H1 (cell line): ENCODE data around the gene NIN. TPM values are rescaled to one million over a fixed set of nuclear protein-coding genes. Genes with fewer than 3 reads are reported as not detected.

Experiments
- CTCF ChIA-PET: fragments of 300-600 bp; sonication (Branson Sonifier 250); formaldehyde crosslinking; loops from one replicate; lab custom pipeline; 2021; ENCODE audit not compliant: partially characterized antibody; lab: Charles Lee
- POLR2A ChIA-PET: fragments of 300-600 bp; sonication (Branson Sonifier 250); formaldehyde crosslinking; loops from one replicate; lab custom pipeline; 2021; ENCODE audit warnings: inconsistent platforms; ENCODE audit not compliant: partially characterized antibody; lab: Charles Lee
- DNase-seq, 2 experiments: peaks; one replicate each; pipeline versions ENCODE4 v3.0.0 to v3.0.0-alpha.2; 2010 to 2022; ENCODE audit warnings: low spot score in 2 of 2, low read depth in 1 of 2, mixed read lengths in 1 of 2
- FAIRE-seq: peaks from 2 replicates; lab custom pipeline; 2011; peaks lifted over from hg19 to GRCh38; lab: Jason Lieb, UNC
- H2AFZ ChIP-seq: 2 replicates; pipeline ENCODE4 v1.8.1; 2012; ENCODE audit warnings: low read length, inconsistent platforms
- H2AK5ac ChIP-seq: 2 replicates; pipeline ENCODE4 v1.6.1; 2013; ENCODE audit warnings: low read depth, low read length
- H2BK120ac ChIP-seq: replicated peaks from 2 replicates; pipeline ENCODE3; 2013; ENCODE audit warnings: low read depth, low read length, inconsistent platforms
- H2BK12ac ChIP-seq: 2 replicates; pipeline ENCODE4 v1.6.1; 2013; ENCODE audit warnings: low read depth, low read length
- H2BK15ac ChIP-seq: 2 replicates; pipeline ENCODE4 v1.6.1; 2013; ENCODE audit warnings: low read length
- H2BK20ac ChIP-seq: 2 replicates; pipeline ENCODE4 v1.6.1; 2013; ENCODE audit warnings: low read length
- H2BK5ac ChIP-seq: 2 replicates; pipeline ENCODE4 v1.6.1; 2013; ENCODE audit warnings: low read depth, low read length
- H3K14ac ChIP-seq: 2 replicates; pipeline ENCODE4 v1.6.1; 2013; ENCODE audit warnings: inconsistent platforms; ENCODE audit not compliant: insufficient read length
- H3K18ac ChIP-seq: 2 replicates; pipeline ENCODE4 v1.6.1; 2013; ENCODE audit warnings: low read length; ENCODE audit errors: extremely low read depth
- H3K23ac ChIP-seq: 2 replicates; pipeline ENCODE4 v1.6.1; 2013; ENCODE audit warnings: inconsistent platforms; ENCODE audit not compliant: insufficient read length
- H3K23me2 ChIP-seq: 2 replicates; pipeline ENCODE4 v1.6.1; 2013; ENCODE audit warnings: low read depth, low read length
- H3K27ac ChIP-seq: 2 replicates; pipeline ENCODE4 v1.6.1; 2011; ENCODE audit warnings: low read depth, low read length, inconsistent platforms
- H3K27me3 ChIP-seq, 4 experiments: replicated peaks in 1 of 4; 1 replicate in 1 of 4; 2 replicates in 3 of 4; pipeline versions ENCODE4 v1.6.1 to v1.8.1; 2011 to 2013; ENCODE audit warnings: low read length in 3 of 4, mild to moderate bottlenecking in 3 of 4, inconsistent platforms in 2 of 4, mixed read lengths in 2 of 4, moderate library complexity in 1 of 4; ENCODE audit not compliant: control insufficient read depth in 3 of 4, insufficient read depth in 3 of 4; ENCODE audit errors: extremely low read depth in 1 of 4
- H3K36me3 ChIP-seq, 4 experiments: 2 replicates each; pipeline versions ENCODE4 v1.6.1 to v1.8.1; 2011 to 2013; ENCODE audit warnings: mild to moderate bottlenecking in 4 of 4, low read length in 3 of 4, moderate library complexity in 2 of 4, control low read depth in 1 of 4, inconsistent platforms in 1 of 4; ENCODE audit not compliant: insufficient read depth in 4 of 4, control insufficient read depth in 2 of 4
- H3K4ac ChIP-seq: replicated peaks from 2 replicates; pipeline ENCODE3; 2013; ENCODE audit warnings: low read length, low read depth, mixed read lengths, inconsistent platforms; ENCODE audit not compliant: insufficient read length
- H3K4me1 ChIP-seq, 4 experiments: replicated peaks in 1 of 4; 1 replicate in 1 of 4; 2 replicates in 3 of 4; pipeline versions ENCODE4 v1.6.1 to v1.8.1; 2011 to 2013; ENCODE audit warnings: low read length in 3 of 4, inconsistent platforms in 2 of 4, mixed read lengths in 1 of 4; ENCODE audit not compliant: insufficient read depth in 4 of 4, control insufficient read depth in 3 of 4
- H3K4me2 ChIP-seq, 2 experiments: 2 replicates each; pipeline versions ENCODE4 v1.6.1 to v1.8.1; 2011 to 2013; ENCODE audit warnings: low read depth in 2 of 2, low read length in 2 of 2, control low read depth in 1 of 2, inconsistent platforms in 1 of 2, mild to moderate bottlenecking in 1 of 2; ENCODE audit not compliant: insufficient read depth in 1 of 2
- H3K4me3 ChIP-seq, 4 experiments: fragments of 200-600, 300-600 bp in 1 of 4; sonication (generic), shearing (Covaris generic), sonication (Bioruptor Twin) in 1 of 4; 2 replicates each; pipeline versions ENCODE4 v1.5.1 to v1.8.1; 2011 to 2016; ENCODE audit warnings: low read length in 4 of 4, low read depth in 3 of 4, control low read depth in 2 of 4, inconsistent platforms in 2 of 4, mild to moderate bottlenecking in 2 of 4, mixed read lengths in 1 of 4, moderate library complexity in 1 of 4; ENCODE audit not compliant: insufficient read depth in 2 of 4; ENCODE audit errors: extremely low read depth in 1 of 4
- H3K56ac ChIP-seq: replicated peaks from 2 replicates; pipeline ENCODE3; 2013; ENCODE audit warnings: low read depth, mild to moderate bottlenecking, mixed read lengths, low read length, inconsistent platforms; ENCODE audit not compliant: insufficient read length
- H3K79me1 ChIP-seq: 2 replicates; pipeline ENCODE4 v1.6.1; 2013; ENCODE audit warnings: low read depth, low read length, control low read depth
- H3K79me2 ChIP-seq, 2 experiments: 2 replicates each; pipeline versions ENCODE4 v1.6.1 to v1.8.1; 2012 to 2013; ENCODE audit warnings: low read length in 2 of 2, mild to moderate bottlenecking in 2 of 2, inconsistent platforms in 1 of 2; ENCODE audit not compliant: insufficient read depth in 2 of 2, control insufficient read depth in 1 of 2
- H3K9ac ChIP-seq, 4 experiments: replicated peaks in 1 of 4; 1 replicate in 1 of 4; 2 replicates in 3 of 4; pipeline versions ENCODE4 v1.6.1 to v1.8.1; 2011 to 2013; ENCODE audit warnings: low read depth in 3 of 4, low read length in 3 of 4, control low read depth in 2 of 4, mild to moderate bottlenecking in 2 of 4, moderate library complexity in 2 of 4, inconsistent platforms in 1 of 4; ENCODE audit errors: extremely low read depth in 1 of 4
- H3K9me3 ChIP-seq, 2 experiments: 2 replicates each; pipeline versions ENCODE4 v1.6.1 to v1.8.1; 2012 to 2013; ENCODE audit warnings: mild to moderate bottlenecking in 2 of 2, moderate library complexity in 2 of 2, control low read depth in 1 of 2, inconsistent platforms in 1 of 2, low read depth in 1 of 2, low read length in 1 of 2, mixed read lengths in 1 of 2; ENCODE audit not compliant: insufficient read depth in 2 of 2
- H4K20me1 ChIP-seq, 2 experiments: replicated peaks in 1 of 2; 2 replicates each; pipeline versions ENCODE3 to v1.8.1; 2011 to 2013; ENCODE audit warnings: inconsistent platforms in 2 of 2, low read length in 2 of 2, mild to moderate bottlenecking in 1 of 2; ENCODE audit not compliant: insufficient read depth in 2 of 2, control insufficient read depth in 1 of 2
- H4K5ac ChIP-seq: 2 replicates; pipeline ENCODE4 v1.6.1; 2013; ENCODE audit warnings: low read length, low read depth, mixed read lengths, inconsistent platforms; ENCODE audit not compliant: insufficient read length
- H4K8ac ChIP-seq: 2 replicates; pipeline ENCODE4 v1.8.0; 2013; ENCODE audit warnings: mild to moderate bottlenecking, moderate library complexity, low read length, inconsistent platforms; ENCODE audit not compliant: insufficient read depth; ENCODE audit errors: extremely low read depth
- H4K91ac ChIP-seq: replicated peaks from 2 replicates; pipeline ENCODE3; 2013; ENCODE audit warnings: low read length, mixed read lengths, inconsistent platforms; ENCODE audit not compliant: insufficient read length
- CTCF ChIP-seq, 3 experiments: IDR thresholded peaks; 1 replicate in 2 of 3; 2 replicates in 1 of 3; pipeline versions ENCODE4 v1.5.1 to v1.6.1; 2011; ENCODE audit warnings: low read length in 3 of 3, mild to moderate bottlenecking in 3 of 3, inconsistent platforms in 2 of 3, low read depth in 1 of 3, moderate library complexity in 1 of 3; ENCODE audit not compliant: insufficient read depth in 1 of 3; ENCODE audit errors: control extremely low read depth in 1 of 3
- EP300 ChIP-seq, 2 experiments: IDR thresholded peaks; 1 replicate in 1 of 2; 2 replicates in 1 of 2; pipeline ENCODE4 v1.6.1; 2011 to 2012; ENCODE audit warnings: low read depth in 2 of 2, low read length in 2 of 2, mild to moderate bottlenecking in 2 of 2, borderline replicate concordance in 1 of 2, inconsistent platforms in 1 of 2, moderate library complexity in 1 of 2
- NANOG ChIP-seq: IDR thresholded peaks from 2 replicates; pipeline ENCODE4 v1.6.1; 2011; ENCODE audit warnings: low read length, low read depth, mild to moderate bottlenecking, inconsistent platforms; ENCODE audit not compliant: insufficient read depth, poor library complexity, severe bottlenecking
- RAD21 ChIP-seq, 2 experiments: IDR thresholded peaks in 1 of 2; conservative IDR thresholded peaks in 1 of 2; 2 replicates each; pipeline ENCODE4 v1.6.1; 2011; ENCODE audit warnings: low read depth in 2 of 2, low read length in 2 of 2, improper control_type of control experiment in 1 of 2, inconsistent platforms in 1 of 2, mild to moderate bottlenecking in 1 of 2, moderate library complexity in 1 of 2
- SAP30 ChIP-seq: fragments of 300-600 bp; sonication (generic); IDR thresholded peaks from 2 replicates; pipeline ENCODE4 v1.7.1; 2012; ENCODE audit warnings: low read length, moderate library complexity, mild to moderate bottlenecking, inconsistent platforms; ENCODE audit not compliant: insufficient read depth, insufficient replicate concordance
- SP2 ChIP-seq: IDR thresholded peaks from 2 replicates; pipeline ENCODE4 v1.6.1; 2012; ENCODE audit warnings: mild to moderate bottlenecking, low read length, inconsistent platforms
- SRF ChIP-seq: IDR thresholded peaks from 2 replicates; pipeline ENCODE4 v1.6.1; 2011; ENCODE audit warnings: mild to moderate bottlenecking, low read depth, low read length, moderate library complexity
- USF2 ChIP-seq: IDR thresholded peaks from 2 replicates; pipeline ENCODE4 v1.6.1; 2011; ENCODE audit warnings: low read length, improper control_type of control experiment
- WGBS, 2 experiments: shearing (Covaris generic) in 1 of 2; methylation state at CpG; one replicate each; pipeline versions ENCODE4 v1.1.6 to v1.1.7; 2013 to 2015; ENCODE audit warnings: low lambda C conversion rate in 2 of 2, mixed read lengths in 2 of 2, inconsistent platforms in 1 of 2, low coverage in 1 of 2, missing lambda C conversion rate in 1 of 2; ENCODE audit not compliant: insufficient replicate concordance in 2 of 2, insufficient coverage in 1 of 2, insufficient read length in 1 of 2; ENCODE audit errors: extremely low coverage in 1 of 2, missing lambda C conversion rate in 1 of 2; 5-methylcytosine and 5-hydroxymethylcytosine counted together
- polyA plus RNA-seq, 7 experiments: library from polyadenylated mRNA; depleted of rRNA in 3 of 7; stranded (reverse) in 5 of 7; unstranded in 2 of 7; fragments of >200 nt in 5 of 7; fragments of 200-250 nt in 2 of 7; gene quantifications; 1 replicate in 5 of 7; 2 replicates in 1 of 7; 4 replicates in 1 of 7; pipeline versions ENCODE4 v1.2.1 to v1.2.3, GENCODE V29; 2011 to 2013; ENCODE audit warnings: missing spikeins in 2 of 7, mixed read lengths in 2 of 7
- total RNA-seq: library from RNA; stranded (reverse); fragmentation: NEBNext Ultra II Directional; extraction: Animal tissue kit (Norgen Biotek cat#: 25700); gene quantifications from 2 replicates; pipeline ENCODE4 v1.2.1, GENCODE V29; 2021

Gene NIN
- total and polyA plus RNA-seq, 2 of the 8 experiments (the other 6 are each of a cell fraction or from before 2014, with no cell fraction given): 3.2 to 21.3 TPM

GRCh38 chr14:50855558-50855957 lies 24.6 kb upstream of the NIN start:
- H3K4ac ChIP-seq: no peak overlapping the region
- no peak overlapping the region for H3K23ac ChIP-seq
- H3K79me2 ChIP-seq: no peaks in the 10 kb centered on the region
- H4K8ac ChIP-seq: no peak overlapping the region
- no peaks in the 10 kb centered on the region for H4K20me1 ChIP-seq
- DNase-seq: no peak
- CTCF ChIA-PET: interaction anchor here (1.3 to 7.3 kb wide), 4 partner anchors 9 to 97 kb away, joined by 3 to 58 read pairs (median 6); no protein-coding TSS in a partner anchor
- no peak overlapping the region; the same call in 1 of the 2 replicates for H2BK15ac ChIP-seq
- H3K4me2 ChIP-seq: no peak overlapping the region
- H2BK12ac ChIP-seq: no peak overlapping the region; the same call in 1 of the 2 replicates
- H3K4me3 ChIP-seq: no peak overlapping the region
- no peak overlapping the region for H3K56ac ChIP-seq
- no peaks in the 10 kb centered on the region for H3K36me3 ChIP-seq
- H3K9me3 ChIP-seq: no peaks in the 10 kb centered on the region
- H2AFZ ChIP-seq: peak overlapping the region; percentile 3; the same call in 1 of the 2 replicates
- H2BK120ac ChIP-seq: no peak overlapping the region
- no peaks in the 10 kb centered on the region; the same call in 1 of the 2 replicates for H3K23me2 ChIP-seq
- POLR2A ChIA-PET: no interaction called here
- TF ChIP-seq USF2 (no peak), SP2 (no peak), EP300 (IDR thresholded peaks at IDR 0.05; ENCODE audit: borderline replicate concordance in 1 of 2, low read depth in 2 of 2, low read length in 2 of 2) (no peak), RAD21 (IDR thresholded peaks at IDR 0.05 in 1 of 2, conservative IDR thresholded peaks at IDR 0.05 in 1 of 2; ENCODE audit: low read depth in 2 of 2, low read length in 2 of 2) (no peak), CTCF (IDR thresholded peaks at IDR 0.05; ENCODE audit: control extremely low read depth in 1 of 3, insufficient read depth in 1 of 3, low read depth in 1 of 3, low read length in 3 of 3) (peak in 1 of 3 experiments; percentile 34; a peak in 1 of 4 replicates), NANOG (no peak), SRF (no peak), SAP30 (no peak)
- TF ChIP-seq, all 59 proteins: peak for 1
- WGBS, 2 experiments: 48% methylated on average over 1 of the region's 1 CpG; no CpG with 5 or more reads in 1 of the 2 experiments
- Histone ChIP-seq H2BK20ac (0 out of 2 replicates have a peak overlapping the region, but pooled peaks have one; percentile 18), H3K9ac (no peak overlapping the region), H3K14ac (no peak overlapping the region), H3K27ac (no peak overlapping the region), H2BK5ac (no peak overlapping the region), H3K18ac (no peak overlapping the region), H3K79me1 (no peaks in the 10 kb centered on the region), H4K5ac (no peak overlapping the region), H2AK5ac (no peak overlapping the region), H4K91ac (no peak overlapping the region), H3K4me1 (peaks cover 0 to 7% (median 4%) of the 10 kb centered on the region in 4 experiments; a peak in 4 of 7 replicates), H3K27me3 (no peaks in the 10 kb centered on the region)
- FAIRE-seq: no peak
